ENCODE data around the gene ZNF423. TPM values are rescaled to one million over a fixed set of nuclear protein-coding genes. Genes with fewer than 3 reads are reported as not detected.

Gene ZNF423
- total RNA-seq, 3 donors from 2014 or later (not counting 1 experiment from before 2014, with no cell fraction given): not detected

GRCh38 chr16:49455181-49455990 lies 400.5 kb downstream of the ZNF423 start:
- TF ChIP-seq CTCF (IDR thresholded peaks at IDR 0.05): no peak
- H3K4me3 Mint-ChIP-seq: no peak overlapping the region
- H3K27me3 Mint-ChIP-seq (ENCODE audit: low read depth in 2 of 2): peaks cover 11 to 33% of the 10 kb centered on the region in 2 donors
- Histone ChIP-seq H3K4me3 (ENCODE audit: low read length) (no peak overlapping the region), H3K4me1 (ENCODE audit: control insufficient read depth, insufficient read depth, low read length) (no peaks in the 10 kb centered on the region), H3K36me3 (ENCODE audit: control insufficient read depth, insufficient read depth, low read length) (no peaks in the 10 kb centered on the region), H3K27me3 (ENCODE audit: control insufficient read depth, insufficient read depth, low read length) (no peaks in the 10 kb centered on the region), H3K27ac (ENCODE audit: low read length) (no peak overlapping the region), H3K9me3 (ENCODE audit: control insufficient read depth, insufficient read depth, low read length) (no peaks in the 10 kb centered on the region)
- H3K9me3 Mint-ChIP-seq: no peaks in the 10 kb centered on the region
- intact Hi-C loops (cut with micrococcal nuclease): no loop called here
- H3K4me1 Mint-ChIP-seq: no peaks in the 10 kb centered on the region
- WGBS (ENCODE audit: insufficient coverage): 59% methylated on average over 10 of the region's 11 CpGs
- no peak overlapping the region for H3K27ac Mint-ChIP-seq
- ATAC-seq (no peak), DNase-seq (no peak)
- H3K36me3 Mint-ChIP-seq: no peaks in the 10 kb centered on the region

- Mint-ChIP-seq H3K27me3 (ENCODE audit: low read depth in 2 of 2) (peaks cover 12 to 36% of the 10 kb centered on the region in 2 donors), H3K9me3 (no peaks in the 10 kb centered on the region), H3K36me3 (no peaks in the 10 kb centered on the region), H3K4me3 (no peak overlapping the region), H3K27ac (no peak overlapping the region), H3K4me1 (no peaks in the 10 kb centered on the region)
- H3K27ac ChIP-seq (ENCODE audit: low read length): no peak overlapping the region
- DNase-seq (no peak), ATAC-seq (no peak)
- H3K9me3 ChIP-seq (ENCODE audit: control insufficient read depth, insufficient read depth, low read length): no peaks in the 10 kb centered on the region
- H3K36me3 ChIP-seq (ENCODE audit: control insufficient read depth, insufficient read depth, low read length): no peaks in the 10 kb centered on the region
- H3K27me3 ChIP-seq (ENCODE audit: control insufficient read depth, insufficient read depth, low read length): no peaks in the 10 kb centered on the region
- TF ChIP-seq CTCF (IDR thresholded peaks at IDR 0.05): no peak
- H3K4me1 ChIP-seq (ENCODE audit: control insufficient read depth, insufficient read depth, low read length): no peaks in the 10 kb centered on the region
- intact Hi-C loops (cut with micrococcal nuclease): no loop called here
- 87% methylated on average over 12 of the region's 12 CpGs for WGBS (ENCODE audit: insufficient coverage)
- no peak overlapping the region for H3K4me3 ChIP-seq (ENCODE audit: low read length)
Measured at GRCh38 chr16:49454426-49455180, 401.3 kb downstream of the ZNF423 start.

GRCh38 chr16:49453983-49454382 lies 401.9 kb downstream of the ZNF423 start:
- ATAC-seq: no peak
- intact Hi-C loops (cut with micrococcal nuclease): no loop called here
- no peak for TF ChIP-seq CTCF (IDR thresholded peaks at IDR 0.05)
- H3K4me1 Mint-ChIP-seq: no peaks in the 10 kb centered on the region
- no peaks in the 10 kb centered on the region for H3K9me3 Mint-ChIP-seq
- Histone ChIP-seq H3K9me3 (ENCODE audit: control insufficient read depth, insufficient read depth, low read length) (no peaks in the 10 kb centered on the region), H3K36me3 (ENCODE audit: control insufficient read depth, insufficient read depth, low read length) (no peaks in the 10 kb centered on the region), H3K27ac (ENCODE audit: low read length) (no peak overlapping the region), H3K27me3 (ENCODE audit: control insufficient read depth, insufficient read depth, low read length) (no peaks in the 10 kb centered on the region), H3K4me3 (ENCODE audit: low read length) (no peak overlapping the region), H3K4me1 (ENCODE audit: control insufficient read depth, insufficient read depth, low read length) (no peaks in the 10 kb centered on the region)
- no peaks in the 10 kb centered on the region for H3K36me3 Mint-ChIP-seq
- H3K4me3 Mint-ChIP-seq: no peak overlapping the region
- DNase-seq: no peak
- peaks cover 12 to 36% of the 10 kb centered on the region in 2 donors for H3K27me3 Mint-ChIP-seq (ENCODE audit: low read depth in 2 of 2)
- no peak overlapping the region for H3K27ac Mint-ChIP-seq
- 80% methylated on average over 5 of the region's 5 CpGs for WGBS (ENCODE audit: insufficient coverage)
